GM19043 (cell line): Measurements from ENCODE around the gene PDZRN4.

Experiments used
- ATAC-seq: cut with Tn5 transposase; IDR thresholded peaks from one replicate; pipeline ENCODE4 v1.9.1; 2021; ENCODE audit warnings: low read depth; ENCODE audit not compliant: unreplicated experiment

The PDZRN4 gene

DNA sequence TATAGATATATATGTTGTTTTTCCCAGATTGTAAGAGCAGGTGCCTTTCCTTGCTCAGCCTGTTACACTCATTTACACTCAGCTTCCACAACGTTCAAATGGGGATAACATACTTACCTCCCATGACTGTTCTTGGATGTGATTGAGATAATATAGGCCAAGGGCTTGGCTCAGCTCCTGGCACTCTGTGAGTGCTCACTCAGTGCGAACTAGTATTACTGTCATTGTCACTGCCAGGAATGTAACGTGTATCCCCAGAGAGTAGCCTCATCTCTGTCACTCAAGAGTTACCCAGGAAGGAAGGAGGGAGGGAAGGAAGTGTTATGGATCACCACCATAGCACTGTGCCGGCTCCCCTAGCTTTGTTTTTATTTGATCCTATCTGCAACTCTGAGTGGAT, 307.9 kb downstream of the PDZRN4 start:
- no peak for ATAC-seq

- ATAC-seq, result no peak
These were observed 309.3 kb downstream of the PDZRN4 start for GRCh38 chr12:41497409-41497808.

- ATAC-seq, result no peak
These were observed 316.9 kb downstream of the PDZRN4 start for GRCh38 chr12:41504976-41505375.

- no peak for ATAC-seq
These were observed 319.2 kb downstream of the PDZRN4 start for GRCh38 chr12:41507286-41507685.

- no peak for ATAC-seq
These were observed 321.3 kb downstream of the PDZRN4 start for GRCh38 chr12:41509271-41510055.

- ATAC-seq, result no peak
These were observed 322.4 kb downstream of the PDZRN4 start for GRCh38 chr12:41510470-41510869.

- no peak for ATAC-seq
These were observed 323.1 kb downstream of the PDZRN4 start for GRCh38 chr12:41511247-41511646.

GRCh38 chr12:41512497-41512896, 324.4 kb downstream of the PDZRN4 start:
- no peak for ATAC-seq

- no peak for ATAC-seq
These were observed 326.1 kb downstream of the PDZRN4 start for GRCh38 chr12:41514021-41514777.

- ATAC-seq, result no peak
These were observed 326.8 kb downstream of the PDZRN4 start for GRCh38 chr12:41514907-41515306.

DNA sequence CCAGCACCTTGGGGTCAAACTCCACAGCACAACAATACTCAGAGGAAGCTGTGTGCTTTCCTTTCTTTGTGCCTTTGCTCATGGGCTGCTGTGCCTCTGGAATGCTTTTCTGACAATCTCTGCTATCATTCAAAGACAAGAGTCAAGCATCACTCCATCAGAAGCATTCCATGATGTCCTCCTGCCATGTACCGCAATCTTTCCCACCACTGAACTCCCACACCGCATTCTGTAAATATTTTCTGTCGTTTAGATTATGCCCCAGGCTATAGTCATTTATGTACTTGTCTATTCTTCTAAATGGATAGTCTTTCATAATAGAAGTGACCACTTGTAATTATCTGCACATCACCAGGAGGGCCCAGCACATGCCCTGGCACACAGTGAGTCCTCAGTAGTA, 327.8 kb downstream of the PDZRN4 start:
- no peak for ATAC-seq

- ATAC-seq, result no peak
These were observed 332.7 kb downstream of the PDZRN4 start for GRCh38 chr12:41520869-41521268.

GRCh38 chr12:41521872-41522379, 333.8 kb downstream of the PDZRN4 start:
- no peak for ATAC-seq

DNA sequence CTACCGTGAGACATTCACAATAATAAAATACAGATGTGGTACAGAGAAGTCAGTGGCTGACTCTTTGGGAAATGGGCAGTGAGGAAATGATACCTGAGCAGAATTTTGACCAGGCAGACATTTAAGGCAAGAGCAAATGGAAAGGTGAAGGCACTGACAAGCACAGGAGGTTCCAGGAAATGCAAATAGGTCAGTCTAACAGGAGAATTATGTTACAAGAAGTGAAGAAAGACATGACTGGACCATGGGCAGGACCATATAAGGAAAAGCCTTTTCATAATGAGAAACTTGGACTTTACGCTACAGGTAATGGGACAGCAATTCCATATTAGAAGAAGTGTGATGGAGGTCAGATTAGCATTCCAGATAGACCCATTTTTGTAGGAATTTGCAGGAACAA, 338.9 kb downstream of the PDZRN4 start:
- no peak for ATAC-seq

DNA sequence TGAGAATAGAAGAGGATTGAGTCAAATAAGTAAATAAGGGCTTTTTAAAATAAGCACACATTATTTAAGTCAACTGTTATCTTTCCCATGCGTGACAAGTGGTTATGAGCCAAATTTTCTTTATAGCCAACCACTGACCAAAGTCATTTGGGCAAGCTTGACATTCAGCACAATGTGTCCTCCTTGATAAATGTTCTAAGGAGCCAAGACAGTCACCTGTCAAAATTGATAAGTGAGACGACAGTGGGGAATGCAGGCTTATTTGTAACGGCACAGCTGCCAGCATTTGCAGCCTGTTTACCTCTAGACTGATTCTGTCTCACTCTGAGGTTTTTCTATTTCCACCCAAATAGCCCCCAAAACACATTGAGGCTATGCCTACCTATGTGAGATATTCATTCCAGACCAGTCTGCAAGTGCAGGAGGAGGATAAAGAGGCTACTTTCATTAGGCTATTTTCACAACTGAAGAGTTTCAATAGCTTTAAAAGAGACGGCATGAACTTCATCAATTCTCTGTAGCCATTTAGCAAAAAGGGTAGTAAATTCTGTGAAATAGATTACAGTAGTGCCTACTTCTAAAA, 339.5 kb downstream of the PDZRN4 start:
- no peak for ATAC-seq

DNA sequence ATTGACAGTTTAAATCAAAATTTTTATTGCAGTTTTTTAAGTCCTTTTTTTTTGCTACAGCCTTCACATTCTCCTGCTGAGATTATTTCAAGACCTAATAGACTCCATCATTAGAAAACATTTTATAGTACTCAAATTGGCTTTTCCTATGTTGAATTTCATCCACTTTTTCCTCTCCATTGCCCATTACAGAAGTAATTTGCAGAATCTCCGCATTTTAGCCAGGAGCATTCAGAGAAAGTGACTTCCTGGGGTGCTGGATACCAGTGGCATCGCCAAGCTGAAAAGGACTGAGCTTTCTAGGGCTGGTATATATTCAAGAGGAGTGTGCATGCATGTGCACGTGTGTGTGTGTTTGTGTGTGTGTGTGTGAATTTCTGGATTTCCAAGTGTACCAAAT, 340.8 kb downstream of the PDZRN4 start:
- ATAC-seq, result no peak

GRCh38 chr12:41530441-41530840, 342.3 kb downstream of the PDZRN4 start:
- no peak for ATAC-seq

DNA sequence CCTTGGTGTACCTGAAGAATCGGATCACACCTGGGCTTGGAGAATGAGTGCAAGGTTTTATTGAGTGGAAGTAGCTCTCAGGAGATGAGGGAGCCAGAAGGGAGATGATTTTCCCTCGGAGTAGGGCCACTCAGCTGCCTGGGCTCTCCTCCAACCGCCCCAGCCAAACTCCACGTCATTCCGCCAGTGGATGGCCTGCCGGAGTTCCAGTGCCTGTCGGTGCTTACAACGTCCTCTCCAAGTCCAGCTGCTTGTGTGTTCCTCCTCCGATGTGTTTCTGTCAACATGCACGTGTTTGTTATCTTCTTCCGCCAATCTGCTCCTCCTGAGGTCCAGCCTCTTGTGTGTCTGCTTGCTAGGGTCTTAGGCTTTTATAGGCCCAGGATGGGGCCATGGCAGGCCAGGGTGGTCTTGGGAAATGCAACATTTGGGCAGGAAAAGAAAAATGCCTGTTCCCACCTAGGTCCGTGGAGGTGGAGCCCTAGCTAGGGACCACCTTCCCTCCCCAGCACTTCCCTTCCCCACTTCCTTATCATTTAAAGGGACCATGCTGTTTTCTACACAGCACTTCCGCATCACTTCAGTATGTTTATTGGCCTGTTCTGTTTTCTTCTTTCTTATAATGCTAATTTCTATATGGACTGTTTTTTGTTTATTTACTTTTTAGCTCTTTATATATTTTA, 343.2 kb downstream of the PDZRN4 start:
- no peak for ATAC-seq

DNA sequence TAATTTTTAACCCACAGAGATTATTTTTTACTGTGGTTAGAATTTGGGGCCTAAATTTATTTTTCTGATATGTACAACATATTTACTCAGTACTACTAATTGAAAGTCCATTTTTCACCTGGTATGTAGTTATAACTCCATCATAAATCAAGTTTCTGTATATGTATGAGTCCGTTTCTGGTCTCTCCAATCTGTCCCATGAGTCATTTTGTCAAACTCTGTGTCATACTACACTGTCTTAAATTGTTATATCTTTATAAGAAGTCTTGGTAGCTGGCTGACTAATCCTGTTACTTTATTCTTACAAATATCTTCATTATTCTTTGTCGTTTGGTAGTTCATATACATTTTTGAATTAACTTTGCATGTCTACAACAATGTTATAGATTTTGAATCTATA, 344.0 kb downstream of the PDZRN4 start:
- ATAC-seq, result no peak

DNA sequence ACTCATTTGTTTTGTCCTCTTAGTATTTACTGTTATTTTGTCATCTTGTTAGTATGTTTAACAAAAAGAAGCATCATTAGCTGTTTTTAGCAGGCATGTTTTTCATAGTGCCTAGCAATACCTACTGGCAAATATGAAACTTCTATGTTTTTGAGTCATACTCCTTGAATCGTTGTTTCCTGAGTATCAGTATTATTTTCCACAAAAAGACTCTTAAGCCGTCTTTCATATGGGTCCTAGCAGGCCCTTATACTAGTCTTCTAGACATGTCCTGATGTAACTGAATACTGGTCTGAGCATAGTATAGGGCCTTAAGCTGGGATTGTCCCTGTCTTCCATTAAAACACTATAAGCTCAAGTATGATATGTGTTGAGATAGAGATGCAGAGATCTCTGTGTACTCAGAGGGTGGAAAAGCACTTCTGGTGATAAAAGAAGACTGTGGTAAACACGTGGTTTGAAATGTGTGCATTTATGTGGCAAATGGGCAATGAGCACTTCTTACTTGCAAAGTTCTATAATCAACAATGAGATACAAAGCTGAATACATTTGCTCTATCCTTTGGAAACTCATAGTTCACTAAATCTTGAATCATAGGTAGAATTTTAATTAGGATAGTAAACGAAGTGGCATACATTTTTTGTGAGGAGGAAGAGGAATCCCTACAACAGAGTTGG, 348.8 kb downstream of the PDZRN4 start:
- ATAC-seq, result no peak
